IPS-11a (cell line): ENCODE measurements around the gene PARD3B.

Source experiments
- H3K4me3 ChIP-seq: one replicate; pipeline ENCODE4 v1.5.1; 2013; ENCODE audit warnings: low read depth, low read length, control low read depth

Gene PARD3B

GRCh38 chr2:205657579-205657978 lies 1112.3 kb downstream of the PARD3B start:
- H3K4me3 ChIP-seq: no peak overlapping the region

- no peak overlapping the region for H3K4me3 ChIP-seq
Measured at GRCh38 chr2:205658068-205658467, 1112.8 kb downstream of the PARD3B start.

GRCh38 chr2:205658572-205658971 lies 1113.3 kb downstream of the PARD3B start:
- H3K4me3 ChIP-seq: no peak overlapping the region

GRCh38 chr2:205659922-205660321 lies 1114.6 kb downstream of the PARD3B start:
- no peak overlapping the region for H3K4me3 ChIP-seq

GRCh38 chr2:205660521-205661124 lies 1115.3 kb downstream of the PARD3B start:
- no peak overlapping the region for H3K4me3 ChIP-seq

DNA sequence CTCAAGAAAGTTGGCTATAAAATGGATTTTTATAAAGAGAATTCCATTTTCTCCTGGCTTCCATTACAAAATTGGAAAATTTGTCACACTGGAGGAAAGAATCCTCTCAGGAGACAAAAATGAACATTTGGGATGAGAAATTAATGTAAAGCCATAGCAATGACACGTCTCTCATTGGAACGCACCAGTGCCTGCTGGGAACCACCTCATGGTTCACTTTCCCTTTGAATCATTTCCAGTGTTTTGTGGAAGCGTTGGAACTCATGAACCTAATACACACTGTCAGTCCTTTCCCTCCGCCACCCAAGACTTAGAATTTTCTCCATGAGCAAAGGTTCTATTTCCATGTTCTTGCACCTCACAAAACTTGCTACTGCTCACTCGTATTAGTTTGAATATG lies 1116.0 kb downstream of the PARD3B start:
- no peak overlapping the region for H3K4me3 ChIP-seq

GRCh38 chr2:205662206-205662965 lies 1117.1 kb downstream of the PARD3B start:
- H3K4me3 ChIP-seq: no peak overlapping the region

DNA sequence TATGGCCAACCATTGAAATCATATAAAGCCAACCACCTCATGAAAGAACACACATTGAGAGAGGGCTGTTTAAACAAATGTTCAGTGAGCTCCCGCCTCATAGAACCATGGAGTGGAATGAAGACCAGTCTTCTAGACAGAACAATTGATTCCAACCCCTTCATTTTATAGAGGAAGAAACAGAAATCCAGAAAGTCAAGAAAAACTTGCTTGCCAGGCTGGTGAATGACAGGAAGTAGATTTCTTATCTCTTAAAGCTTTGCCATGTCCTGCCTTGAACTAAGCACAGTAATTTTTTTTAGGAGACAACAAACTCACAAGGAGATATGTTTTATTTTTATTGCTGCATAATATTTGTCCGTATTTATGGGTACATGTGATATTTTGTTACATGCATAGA lies 1120.5 kb downstream of the PARD3B start:
- H3K4me3 ChIP-seq: no peak overlapping the region
